OCI-M2 (cell line): ENCODE data around the gene CHRD.

ENCODE experiments used
- DNase-seq: peaks from one replicate; lab custom pipeline; 2025; ENCODE audit not compliant: unreplicated experiment; lab: John Stamatoyannopoulos, UW

CHRD gene

DNA sequence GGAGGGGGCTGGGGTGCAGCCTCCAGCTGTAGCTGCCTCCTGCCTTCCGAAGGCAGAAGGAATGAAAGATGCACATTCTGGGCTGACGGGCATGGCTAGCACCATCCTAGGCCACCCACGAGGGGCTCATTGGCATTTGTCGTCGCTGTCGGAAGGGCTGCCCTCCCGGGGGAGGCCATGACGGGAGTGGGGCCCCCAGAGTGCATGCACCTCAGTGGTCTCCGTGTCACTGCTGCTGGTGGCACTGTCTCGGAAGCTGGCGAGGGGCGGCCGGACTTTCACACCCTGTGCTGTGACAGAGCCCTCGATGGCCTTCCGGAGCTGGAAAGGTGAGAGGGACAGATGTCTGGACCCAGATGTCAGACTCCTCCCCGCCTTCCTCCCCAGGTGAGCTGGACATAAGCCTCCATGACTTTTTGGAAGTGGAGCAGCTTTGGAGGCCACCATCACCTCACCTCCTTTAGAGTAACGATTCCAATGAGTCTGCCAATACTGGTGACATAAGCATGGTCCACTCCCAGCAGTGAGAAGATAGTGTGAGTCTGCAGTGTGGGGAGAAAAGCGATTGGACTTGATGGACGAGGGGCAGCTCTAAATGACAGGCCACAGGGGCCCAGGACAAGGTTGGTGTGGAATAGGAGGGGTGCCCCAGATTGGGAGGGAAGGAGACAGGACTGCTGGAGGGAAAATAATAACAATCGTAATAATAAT is 33.2 kb upstream of the CHRD start:
- DNase-seq, result no peak

GRCh38 chr3:184347321-184348056 is 32.4 kb upstream of the CHRD start:
- no peak for DNase-seq

- no peak for DNase-seq
Measured at GRCh38 chr3:184348057-184348382, 31.8 kb upstream of the CHRD start.

GRCh38 chr3:184349563-184350470 is 30.0 kb upstream of the CHRD start:
- DNase-seq, result no peak

- no peak for DNase-seq
Measured at GRCh38 chr3:184350618-184351017, 29.2 kb upstream of the CHRD start.

DNA sequence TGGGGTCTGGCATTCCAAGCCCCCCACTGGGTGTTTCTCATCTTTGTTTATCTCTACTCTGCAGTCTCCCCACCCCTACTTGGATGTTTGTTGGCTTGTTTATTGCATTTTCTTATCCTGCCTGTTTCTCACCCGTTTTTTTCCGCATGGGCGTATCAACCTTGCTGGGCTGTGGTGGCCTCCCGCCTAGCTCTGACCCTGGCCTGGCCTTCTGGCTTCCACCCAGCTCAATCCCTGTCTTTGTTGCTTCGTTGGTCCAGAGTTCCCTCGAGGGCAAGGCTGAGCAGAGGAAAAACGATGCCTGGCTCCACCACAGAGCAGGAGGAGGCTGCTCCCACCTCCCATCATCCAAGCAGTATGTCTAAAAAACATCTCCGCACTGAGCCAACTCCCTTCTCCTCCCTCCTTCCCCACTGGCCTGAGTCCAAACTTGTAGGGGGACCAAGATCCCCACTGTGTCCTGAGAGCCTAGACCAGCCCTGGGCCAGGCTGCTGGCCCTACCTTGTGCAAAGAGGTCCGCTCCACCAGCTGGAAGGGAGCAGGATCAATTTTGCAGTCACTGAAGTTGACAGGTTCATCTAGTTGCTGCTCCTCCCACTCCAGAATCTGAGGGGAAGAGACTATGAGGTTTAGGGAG is 28.2 kb upstream of the CHRD start:
- no peak for DNase-seq

- no peak for DNase-seq
Measured at GRCh38 chr3:184352149-184352785, 27.6 kb upstream of the CHRD start.

DNA sequence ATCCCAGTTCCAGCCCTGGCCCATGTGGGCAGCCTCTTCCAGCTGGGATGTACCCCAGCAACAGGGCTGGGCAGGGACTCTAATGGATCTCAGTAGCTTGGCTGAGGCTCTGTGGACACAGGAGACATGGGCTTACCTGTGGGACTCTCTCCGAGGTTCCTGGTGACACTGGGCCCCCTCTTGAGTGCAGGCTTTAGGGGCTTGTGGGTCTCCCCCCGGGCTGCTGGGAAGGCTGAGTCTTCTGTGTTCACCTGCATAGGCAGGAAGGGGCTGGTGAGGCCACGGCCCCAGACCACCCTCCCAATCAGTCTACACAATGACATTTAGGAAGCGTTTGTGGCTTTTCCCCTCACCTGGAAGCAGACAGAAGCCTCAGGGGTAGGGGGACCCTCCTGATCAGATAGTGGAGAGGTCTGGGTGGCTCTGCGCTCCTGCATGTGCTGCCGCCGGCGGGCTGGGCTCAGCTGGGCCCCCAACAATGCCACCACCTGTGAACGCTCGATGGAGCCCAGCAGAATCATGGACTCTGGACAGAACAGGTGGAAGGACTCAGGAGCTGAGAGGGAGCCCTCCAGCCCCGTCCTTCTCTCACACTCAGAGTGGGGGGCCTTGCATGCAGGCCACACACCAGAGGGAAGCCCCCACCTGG is 26.8 kb upstream of the CHRD start:
- no peak for DNase-seq

DNA sequence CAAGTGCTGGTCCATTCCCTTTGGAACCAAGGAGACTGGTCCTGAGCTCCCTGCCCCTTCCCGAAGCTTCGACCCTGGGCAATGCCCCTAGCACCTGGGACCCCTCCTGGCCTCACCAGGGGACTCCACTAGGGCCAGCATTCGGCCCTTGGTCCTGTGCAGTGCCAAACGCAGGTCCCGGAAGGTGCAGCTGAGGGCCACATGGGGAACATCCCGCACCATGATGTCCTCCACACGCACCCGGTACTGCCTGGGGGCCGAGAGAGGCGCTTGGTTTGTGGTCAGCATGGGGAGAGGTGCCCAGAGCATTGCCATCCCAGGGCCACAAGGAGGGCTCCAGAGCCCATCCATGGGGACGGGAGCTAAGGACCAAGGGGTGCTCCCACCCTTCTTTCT is 26.3 kb upstream of the CHRD start:
- DNase-seq, result no peak

DNA sequence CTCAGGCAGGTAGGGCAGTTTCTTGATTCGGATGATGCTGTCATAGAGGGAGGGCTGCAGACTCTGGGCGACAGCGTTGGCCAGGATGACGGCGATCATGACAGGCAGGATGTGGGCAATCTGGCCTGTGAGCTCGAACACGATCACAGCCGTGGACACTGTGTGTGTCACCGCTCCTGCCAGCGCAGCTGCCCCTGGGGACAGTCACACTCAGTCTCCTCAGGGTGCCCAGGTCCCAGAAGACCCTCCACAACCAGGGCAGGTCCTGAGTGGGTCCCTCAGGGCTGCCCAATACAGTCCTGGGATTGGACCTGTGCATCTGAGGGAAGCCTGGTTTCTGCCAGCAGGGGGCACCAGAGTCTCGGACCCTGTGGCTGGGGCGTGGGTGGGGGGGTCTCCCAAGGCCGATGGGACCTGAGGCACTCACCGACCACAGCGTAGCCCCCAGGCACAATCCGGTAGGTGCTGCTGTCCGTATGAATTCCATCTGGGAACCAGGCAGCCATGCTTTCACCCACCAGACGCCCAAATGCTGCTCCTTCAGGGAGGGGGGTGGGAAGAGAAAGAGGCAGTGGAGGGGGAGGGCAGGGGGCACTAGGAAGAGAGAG is 25.6 kb upstream of the CHRD start:
- no peak for DNase-seq

DNA sequence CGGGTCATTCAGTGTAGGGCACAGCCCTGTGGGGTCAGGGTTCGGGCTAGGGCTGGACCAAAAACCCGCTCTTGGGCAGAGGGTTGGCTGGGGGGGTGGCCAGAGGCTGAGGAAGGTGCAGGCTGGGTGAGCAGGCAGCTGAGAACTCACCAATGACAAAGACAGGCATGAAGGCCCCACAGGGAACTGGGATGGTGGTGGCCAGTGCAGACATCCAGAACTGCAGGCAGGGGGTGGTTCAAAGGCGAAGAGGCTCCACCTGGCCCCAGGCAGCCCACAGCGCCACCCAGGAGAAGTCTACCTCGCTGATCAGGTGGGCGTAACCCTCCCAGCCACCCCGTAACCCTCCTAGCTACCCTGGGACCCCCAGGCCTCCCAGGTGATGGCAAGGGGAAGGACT is 25.1 kb upstream of the CHRD start:
- DNase-seq, result no peak

GRCh38 chr3:184355261-184356040 is 24.4 kb upstream of the CHRD start:
- no peak for DNase-seq

DNA sequence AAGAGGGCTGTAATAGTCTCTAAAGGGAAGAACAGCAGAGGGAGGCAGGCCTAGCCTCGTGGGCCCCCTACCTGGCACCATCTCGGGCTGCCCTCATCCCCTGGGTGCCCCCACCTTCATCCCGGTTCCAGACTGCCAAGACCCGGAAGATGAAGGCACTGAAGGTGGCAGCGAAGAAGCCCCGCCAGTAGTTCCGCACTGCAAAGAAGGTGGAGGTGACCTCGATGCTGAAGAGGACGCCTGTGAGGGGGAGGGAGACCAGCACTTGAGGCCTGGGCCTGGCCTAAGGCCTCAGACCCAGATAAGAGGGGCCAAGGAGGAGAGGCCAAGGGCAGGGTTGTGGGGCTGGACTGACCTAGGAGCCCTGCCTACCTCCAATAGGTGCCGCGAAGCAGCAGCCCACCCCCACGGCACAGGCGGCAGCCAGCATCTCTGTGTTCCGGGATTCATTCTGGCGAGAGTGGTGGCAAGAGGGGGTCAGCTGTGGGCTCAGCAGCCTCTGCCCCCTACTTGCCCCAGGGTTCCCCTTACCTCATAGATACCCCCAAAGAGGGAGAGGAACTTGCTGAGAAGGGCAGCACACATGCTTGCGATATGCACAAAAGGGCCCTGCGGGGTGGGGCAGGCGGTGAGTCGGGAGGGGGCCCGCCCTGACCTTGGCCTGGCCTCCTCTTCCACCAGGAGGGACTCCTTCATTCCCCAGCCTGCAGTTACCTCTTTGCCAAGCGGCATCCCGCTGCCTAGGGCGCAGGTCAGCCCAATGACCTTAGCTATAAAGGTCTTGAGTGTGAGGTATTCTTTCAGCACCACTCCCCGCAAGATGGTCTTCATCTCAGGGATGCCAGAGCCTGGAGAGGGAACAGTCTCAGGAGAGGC is 22.4 kb upstream of the CHRD start:
- DNase-seq, result no peak

DNA sequence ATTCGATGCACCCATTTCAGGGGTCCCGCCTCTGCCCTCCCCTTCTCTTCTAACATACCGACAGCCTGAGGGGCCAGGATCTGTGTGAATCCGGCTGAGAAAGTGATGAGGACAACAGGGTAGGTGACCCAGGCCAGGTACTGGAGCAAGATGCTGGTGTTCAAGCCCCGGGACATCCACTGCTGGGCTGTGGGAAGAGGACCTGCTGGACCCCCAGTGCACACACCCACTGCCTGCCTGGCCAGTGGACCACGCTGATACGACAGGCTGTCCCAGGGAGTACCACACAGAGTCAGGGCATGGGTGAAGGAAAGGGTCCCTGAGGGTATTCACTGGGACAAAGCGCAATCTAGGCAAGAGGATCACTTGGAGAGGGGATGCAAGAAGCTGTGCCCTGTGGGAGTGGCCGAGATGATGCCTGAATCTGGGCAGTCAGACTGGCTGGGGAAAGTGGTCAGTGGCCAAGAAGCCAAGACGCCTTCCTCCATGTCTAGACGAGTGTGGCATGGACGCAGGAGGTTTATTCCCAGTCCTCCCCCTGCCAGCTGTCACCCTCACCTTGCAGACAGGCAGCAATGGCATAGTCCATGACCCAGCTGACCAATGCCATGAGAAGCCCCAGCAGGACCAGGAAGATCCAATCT is 21.6 kb upstream of the CHRD start:
- DNase-seq, result no peak

DNA sequence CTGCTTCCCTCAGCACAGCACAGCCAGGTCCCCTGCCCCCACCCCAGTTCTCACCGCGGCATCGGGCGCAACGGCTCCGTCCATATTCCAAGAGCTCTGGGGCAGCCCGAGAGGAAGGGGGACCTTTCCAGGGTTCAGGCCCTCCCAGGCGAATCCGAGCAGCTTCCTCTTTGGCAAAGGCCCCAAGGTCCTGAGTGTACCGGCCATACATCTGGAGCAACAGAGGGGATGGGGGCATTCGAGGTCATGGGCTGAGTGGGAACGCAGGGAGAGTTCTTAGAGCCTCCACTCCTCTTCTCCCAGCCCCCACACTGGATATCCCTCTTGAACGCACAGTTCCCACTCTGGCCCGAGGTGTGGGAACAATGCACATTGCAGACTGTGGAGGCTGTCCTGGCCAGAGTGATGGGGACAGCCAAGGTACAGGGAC is 20.9 kb upstream of the CHRD start:
- DNase-seq, result no peak

DNA sequence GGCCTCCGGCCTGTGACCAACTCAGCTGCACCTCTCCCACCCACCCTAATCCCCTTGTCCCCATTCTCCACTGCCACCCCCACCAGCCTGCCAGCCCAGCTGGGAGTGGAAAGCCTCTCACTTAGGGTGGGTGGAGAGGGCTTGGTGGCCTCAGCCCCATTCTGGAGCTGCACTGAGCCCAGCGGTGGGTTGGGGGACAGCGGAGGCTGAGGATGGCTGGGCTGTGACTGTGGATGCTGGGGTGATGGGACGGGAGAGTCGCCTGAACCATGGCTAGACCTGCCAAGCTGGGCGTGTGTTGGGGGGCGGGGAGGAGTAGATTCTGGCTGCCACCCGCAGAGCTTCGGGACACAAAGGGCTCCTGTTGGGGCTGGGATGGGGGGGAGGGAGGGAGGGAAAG is 20.2 kb upstream of the CHRD start:
- DNase-seq, result no peak

- DNase-seq, result no peak
Measured at GRCh38 chr3:184360070-184360928, 19.6 kb upstream of the CHRD start.
